Liver (tissue), 9 donors: ENCODE data around the gene EVX1. TPM values are rescaled to one million over a fixed set of nuclear protein-coding genes. Genes with fewer than 3 reads are reported as not detected.

Experiments
- DNase-seq: peaks from one replicate; pipeline ENCODE4 v3.0.0-alpha.2; 2017; ENCODE audit warnings: low spot score
- H3K27ac ChIP-seq, 2 donors: one replicate each; pipeline ENCODE4 v1.7.0; 2013; ENCODE audit warnings: inconsistent platforms in 2 of 2, low read length in 2 of 2, control low read depth in 1 of 2, low read depth in 1 of 2, mild to moderate bottlenecking in 1 of 2
- H3K27me3 ChIP-seq, 4 donors: one replicate each; pipeline versions ENCODE4 v1.6.1 to v1.7.0; 2013; ENCODE audit warnings: low read length in 3 of 4, inconsistent platforms in 1 of 4, mild to moderate bottlenecking in 1 of 4, moderate library complexity in 1 of 4; ENCODE audit not compliant: control insufficient read depth in 4 of 4, insufficient read depth in 4 of 4
- H3K36me3 ChIP-seq, 4 donors: one replicate each; pipeline versions ENCODE4 v1.6.1 to v1.7.0; 2013; ENCODE audit warnings: low read length in 3 of 4, mild to moderate bottlenecking in 3 of 4, low read depth in 1 of 4, moderate library complexity in 1 of 4; ENCODE audit not compliant: control insufficient read depth in 4 of 4, insufficient read depth in 3 of 4
- H3K4me1 ChIP-seq, 4 donors: one replicate each; pipeline versions ENCODE4 v1.6.1 to v1.7.0; 2013; ENCODE audit warnings: low read length in 3 of 4, mild to moderate bottlenecking in 3 of 4, moderate library complexity in 1 of 4; ENCODE audit not compliant: control insufficient read depth in 4 of 4, insufficient read depth in 4 of 4
- H3K4me3 ChIP-seq, 3 donors: one replicate each; pipeline versions ENCODE4 v1.6.1 to v1.7.0; 2013; ENCODE audit warnings: low read length in 3 of 3, control low read depth in 1 of 3, low read depth in 1 of 3, mild to moderate bottlenecking in 1 of 3
- H3K9ac ChIP-seq, 2 donors: one replicate each; pipeline ENCODE4 v1.7.0; 2013; ENCODE audit warnings: low read length in 2 of 2, mild to moderate bottlenecking in 2 of 2, moderate library complexity in 2 of 2, control low read depth in 1 of 2, low read depth in 1 of 2
- H3K9me3 ChIP-seq, 4 donors: one replicate each; pipeline versions ENCODE4 v1.6.1 to v1.7.0; 2013; ENCODE audit warnings: low read length in 3 of 4; ENCODE audit not compliant: control insufficient read depth in 4 of 4
- ATF3 ChIP-seq: IDR thresholded peaks from 2 replicates; pipeline ENCODE4 v1.6.1; 2016; ENCODE audit warnings: antibody characterized with exemption
- CTCF ChIP-seq: fragments of 150-350 bp; IDR thresholded peaks from 2 replicates; pipeline ENCODE4 v1.5.1; 2017; ENCODE audit warnings: improper control_type of control experiment, low read depth, low read length; ENCODE audit not compliant: missing input control
- EGR1 ChIP-seq, 2 donors: IDR thresholded peaks; 2 replicates each; pipeline ENCODE4 v1.6.1; 2016 to 2018; ENCODE audit warnings: antibody characterized with exemption in 2 of 2, low read depth in 2 of 2
- FOXA1 ChIP-seq: IDR thresholded peaks from 2 replicates; pipeline ENCODE4 v1.6.1; 2016; ENCODE audit warnings: antibody characterized with exemption
- FOXA2 ChIP-seq: IDR thresholded peaks from 2 replicates; pipeline ENCODE4 v1.6.1; 2016; ENCODE audit warnings: antibody characterized with exemption
- GABPA ChIP-seq, 2 donors: IDR thresholded peaks in 1 of 2; conservative IDR thresholded peaks in 1 of 2; 2 replicates each; pipeline ENCODE4 v1.6.1; 2016; ENCODE audit warnings: antibody characterized with exemption in 2 of 2, mild to moderate bottlenecking in 1 of 2, moderate library complexity in 1 of 2
- HNF4A ChIP-seq, 2 donors: conservative IDR thresholded peaks; 2 replicates each; pipeline ENCODE4 v1.6.1; 2016; ENCODE audit warnings: antibody characterized with exemption in 2 of 2, mild to moderate bottlenecking in 2 of 2
- HNF4G ChIP-seq: IDR thresholded peaks from 2 replicates; pipeline ENCODE4 v1.6.1; 2016; ENCODE audit warnings: antibody characterized with exemption
- JUND ChIP-seq, 2 donors: IDR thresholded peaks; 2 replicates each; pipeline ENCODE4 v1.6.1; 2016; ENCODE audit warnings: antibody characterized with exemption in 2 of 2
- MAX ChIP-seq: IDR thresholded peaks from 2 replicates; pipeline ENCODE4 v1.6.1; 2016; ENCODE audit warnings: antibody characterized with exemption
- NR2F2 ChIP-seq: IDR thresholded peaks from 2 replicates; pipeline ENCODE4 v1.6.1; 2016; ENCODE audit warnings: antibody characterized with exemption
- RAD21 ChIP-seq, 2 donors: IDR thresholded peaks; 2 replicates each; pipeline ENCODE4 v1.6.1; 2016; ENCODE audit warnings: antibody characterized with exemption in 2 of 2, mild to moderate bottlenecking in 2 of 2
- REST ChIP-seq: IDR thresholded peaks from 2 replicates; pipeline ENCODE4 v1.6.1; 2016; ENCODE audit warnings: antibody characterized with exemption, mild to moderate bottlenecking
- RXRA ChIP-seq, 2 donors: IDR thresholded peaks; 2 replicates each; pipeline ENCODE4 v1.6.1; 2017 to 2018; ENCODE audit warnings: antibody characterized with exemption in 2 of 2, mild to moderate bottlenecking in 1 of 2
- SP1 ChIP-seq: IDR thresholded peaks from 2 replicates; pipeline ENCODE4 v1.6.1; 2018; ENCODE audit warnings: antibody characterized with exemption, mild to moderate bottlenecking
- TAF1 ChIP-seq: conservative IDR thresholded peaks from 2 replicates; pipeline ENCODE4 v1.6.1; 2016; ENCODE audit warnings: antibody characterized with exemption, mild to moderate bottlenecking
- YY1 ChIP-seq: IDR thresholded peaks from 2 replicates; pipeline ENCODE4 v1.6.1; 2016; ENCODE audit warnings: antibody characterized with exemption, mild to moderate bottlenecking
- ZBTB33 ChIP-seq: IDR thresholded peaks from 2 replicates; pipeline ENCODE4 v1.6.1; 2016; ENCODE audit warnings: antibody characterized with exemption
- WGBS: extraction: QIAGEN DNeasy Blood & Tissue Kit; methylation state at CpG from one replicate; pipeline ENCODE4 v1.1.7; 2013; 5-methylcytosine and 5-hydroxymethylcytosine counted together
- polyA plus RNA-seq, 2 donors: library from polyadenylated mRNA; stranded (reverse) in 1 of 2; unstranded in 1 of 2; fragments of 200-250 nt in 1 of 2; fragments of >200 nt in 1 of 2; fragmentation: Nextera tagmentation in 1 of 2; extraction: Ambion mirVana in 1 of 2; gene quantifications; one replicate each; pipeline versions ENCODE4 v1.2.1 to v1.2.3, GENCODE V29; 2013 to 2015
- total RNA-seq, 2 donors: library from RNA; depleted of rRNA; stranded (reverse); fragments of >200 nt; gene quantifications; one replicate each; pipeline ENCODE4 v1.2.3, GENCODE V29; 2014
- donor health status: healthy.
- donor health status: healthy.
- donor health status: healthy.
- donor health status: healthy.
- donor health status: healthy.

EVX1 gene
- total and polyA plus RNA-seq, 4 donors: not detected

- TF ChIP-seq YY1 (no peak), RXRA (IDR thresholded peaks at IDR 0.05) (no peak), GABPA (IDR thresholded peaks at IDR 0.05 in 1 of 2, conservative IDR thresholded peaks at IDR 0.05 in 1 of 2) (no peak), FOXA2 (no peak), TAF1 (no peak)
These were observed 30.8 kb upstream of the EVX1 start (continued) for GRCh38 chr7:27211764-27212204.

- no peak overlapping the region for H3K9ac ChIP-seq
- TF ChIP-seq RXRA (IDR thresholded peaks at IDR 0.05) (no peak), SP1 (no peak), ZBTB33 (no peak), NR2F2 (no peak), FOXA2 (no peak), JUND (IDR thresholded peaks at IDR 0.05) (no peak), GABPA (IDR thresholded peaks at IDR 0.05 in 1 of 2, conservative IDR thresholded peaks at IDR 0.05 in 1 of 2) (no peak), HNF4G (no peak), ATF3 (no peak), YY1 (no peak), FOXA1 (no peak), HNF4A (conservative IDR thresholded peaks at IDR 0.05) (no peak), MAX (no peak), CTCF (no peak), RAD21 (IDR thresholded peaks at IDR 0.05) (no peak), REST (no peak), EGR1 (IDR thresholded peaks at IDR 0.05; ENCODE audit: low read depth in 2 of 2) (no peak), TAF1 (no peak)
- WGBS: 22% methylated on average over 52 of the region's 52 CpGs
These were observed 29.8 kb upstream of the EVX1 start for GRCh38 chr7:27212497-27213432.

More at GRCh38 chr7:27212497-27213432, 29.8 kb upstream of the EVX1 start:
- Histone ChIP-seq H3K36me3 (no peaks in the 10 kb centered on the region), H3K4me3 (no peak overlapping the region), H3K9me3 (no peaks in the 10 kb centered on the region), H3K4me1 (peaks cover 6 to 10% (median 7%) of the 10 kb centered on the region in 4 donors), H3K27ac (no peak overlapping the region), H3K27me3 (peaks cover 0 to 10% (median 9%) of the 10 kb centered on the region in 4 donors)
- DNase-seq: no peak
